Activated CD8-positive, alpha-beta memory T cell treated with anti-CD3 and anti-CD28 coated beads, Interleukin-2, amount 50 U/mL, for 4 hours (primary cell): Measurements from ENCODE around the gene DCK.
"Not testable (repeated sequence)": the region's sequence is repeated elsewhere in the genome, so short reads cannot be mapped to it uniquely, and the experiment has no call there.

Source experiments
- DNase-seq: peaks from one replicate; pipeline ENCODE4 v3.0.0-alpha.2; 2020

Gene DCK

DNA sequence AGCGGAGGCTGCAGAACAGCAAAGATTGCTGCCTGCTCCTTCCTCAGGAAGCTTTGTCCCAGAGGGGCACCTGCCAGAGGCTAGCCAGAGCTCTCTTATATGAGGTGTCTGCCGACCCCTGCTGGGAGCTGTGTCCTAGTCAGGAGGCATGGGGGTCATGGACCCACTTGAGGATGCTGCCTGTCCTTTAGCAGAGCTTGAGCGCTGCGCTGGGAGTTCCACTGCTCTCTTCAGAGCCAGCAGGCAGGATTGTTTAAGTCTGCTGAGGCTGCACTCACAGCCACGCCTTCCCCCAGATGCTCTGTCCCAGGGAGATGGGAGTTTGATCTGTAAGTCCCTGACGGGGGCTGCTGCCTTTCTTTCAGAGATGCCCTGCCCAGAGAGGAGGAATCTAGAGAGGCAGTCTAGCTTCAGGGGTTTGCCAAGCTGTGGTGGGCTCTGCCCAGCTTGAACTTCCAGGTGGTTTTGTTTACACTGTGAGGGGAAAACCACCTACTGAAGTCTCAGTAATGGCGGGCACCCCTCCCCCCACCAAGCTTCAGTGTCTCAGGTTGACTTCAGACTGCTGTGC lies 10.9 kb downstream of the DCK start:
- peak; percentile 56 for DNase-seq

DNA sequence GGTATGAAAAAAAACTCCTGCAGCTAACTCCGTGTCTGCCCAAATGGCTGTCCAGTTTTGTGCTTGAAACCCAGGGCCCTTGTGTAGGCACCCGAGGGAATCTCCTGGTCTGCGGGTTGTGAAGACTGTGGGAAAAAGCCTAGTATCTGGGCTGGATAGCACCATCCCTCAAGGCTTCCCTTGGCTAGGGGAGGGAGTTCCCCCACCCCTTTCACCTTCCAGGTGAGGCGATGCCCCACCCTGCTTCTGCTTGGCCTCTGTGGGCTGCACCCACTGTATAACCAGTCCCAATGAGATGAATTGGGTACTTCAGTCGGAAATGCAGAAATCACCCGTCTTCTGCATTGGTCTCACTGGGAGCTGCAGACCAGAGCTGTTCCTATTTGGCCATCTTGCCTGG lies 11.6 kb downstream of the DCK start:
- not testable (repeated sequence) for DNase-seq

DNA sequence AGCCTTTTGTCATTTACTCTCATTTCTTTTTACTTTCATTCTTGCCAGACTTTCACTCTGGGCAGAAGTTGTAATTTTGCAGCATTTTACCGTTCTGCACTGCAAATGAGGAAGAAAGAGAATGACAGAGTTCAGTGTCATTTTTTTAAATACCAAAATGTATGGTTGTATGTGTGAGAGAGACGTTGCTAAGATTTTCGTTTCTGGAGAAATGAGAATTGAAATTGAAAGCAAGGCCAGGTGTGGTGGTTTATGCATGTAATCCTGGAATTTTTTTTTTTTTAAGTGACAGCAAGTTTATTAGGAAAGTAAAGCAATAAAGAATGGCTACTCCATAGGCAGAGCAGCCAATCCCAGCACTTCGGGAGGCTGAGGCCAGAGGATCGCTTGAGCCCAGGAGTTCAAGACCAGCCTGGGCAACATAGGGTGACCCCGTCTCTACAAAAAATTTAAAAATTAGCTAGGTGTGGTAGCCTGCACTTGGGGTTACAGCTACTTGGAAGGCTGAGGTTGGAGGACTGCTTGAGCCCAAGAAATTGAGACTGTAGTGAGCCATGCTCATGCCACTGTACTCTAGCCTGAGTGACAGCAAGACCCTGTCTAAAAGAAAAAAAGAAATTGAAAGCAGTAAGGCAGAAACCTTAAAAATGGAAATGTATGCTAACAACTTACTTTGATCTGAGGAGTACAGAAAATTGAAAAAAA lies 12.9 kb downstream of the DCK start:
- DNase-seq: no peak

DNA sequence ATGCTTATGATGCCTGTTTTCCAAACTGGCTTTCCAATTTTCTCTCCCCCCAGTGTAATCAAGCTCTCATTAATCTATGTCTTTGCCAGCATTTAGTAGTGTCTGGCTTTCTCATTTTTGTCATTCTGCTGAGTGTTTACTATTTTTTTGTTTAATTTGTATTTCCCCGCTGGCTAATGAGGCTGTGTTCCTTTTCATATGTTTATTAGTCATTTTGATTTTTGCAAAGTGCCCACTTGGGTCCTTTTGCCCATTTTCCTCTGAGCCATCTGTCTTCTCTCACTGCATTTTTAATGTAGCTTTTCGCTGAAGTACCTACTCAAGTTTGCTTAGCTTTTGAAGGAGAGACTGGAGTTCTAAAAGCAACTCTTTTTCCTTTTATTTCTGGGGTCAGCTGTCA lies 14.7 kb downstream of the DCK start:
- no peak for DNase-seq

DNA sequence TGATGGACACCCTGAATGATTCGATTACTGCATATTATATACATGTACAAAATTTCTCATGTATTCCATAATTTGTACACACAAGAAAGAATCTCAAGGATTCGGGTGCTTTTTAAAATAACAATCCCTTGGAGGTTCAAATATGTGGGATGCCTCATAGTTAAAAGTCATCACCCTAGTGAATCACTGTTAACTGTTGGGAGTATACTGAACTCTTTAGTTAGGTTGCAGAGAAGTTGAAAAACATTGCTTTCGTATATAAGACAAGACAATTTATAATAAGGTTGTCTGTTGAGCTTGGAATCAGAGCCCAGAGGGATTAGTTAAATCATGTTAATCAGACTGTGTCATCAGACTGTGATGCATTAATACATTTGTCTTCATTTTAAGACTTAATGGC lies 15.6 kb downstream of the DCK start:
- DNase-seq: no peak

DNA sequence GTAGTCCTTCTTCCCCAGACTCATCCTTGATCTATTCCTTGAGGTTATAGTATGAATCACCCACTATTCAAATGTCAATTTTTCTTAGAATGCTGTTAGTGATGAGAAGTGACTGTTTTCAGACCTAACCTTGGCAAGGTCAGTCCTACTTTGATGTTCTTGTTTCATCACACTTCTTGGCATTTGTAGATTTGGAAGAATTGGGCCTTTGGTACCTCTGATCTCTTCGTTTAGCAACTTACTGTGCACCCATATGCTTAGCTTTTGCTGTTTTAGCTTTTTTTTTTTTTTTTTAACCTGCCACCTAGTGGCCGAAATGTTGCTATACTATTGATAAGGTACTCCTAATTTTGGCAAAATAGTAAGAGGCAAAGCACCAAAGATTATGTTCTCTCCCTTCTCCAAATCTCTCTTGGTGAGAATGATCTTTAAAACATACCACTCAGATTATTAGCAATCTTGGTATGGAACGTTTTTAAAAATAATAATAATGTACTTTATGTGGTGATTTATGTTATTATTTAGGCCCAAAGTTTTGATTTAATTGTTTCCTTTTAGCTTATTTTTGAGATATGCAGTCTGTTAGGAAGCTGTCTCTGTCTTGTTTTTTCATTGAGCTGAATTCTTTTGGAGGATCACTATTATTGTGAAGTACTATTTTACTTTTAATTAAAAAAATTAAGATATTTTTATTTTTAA lies 16.6 kb downstream of the DCK start:
- DNase-seq: no peak

DNA sequence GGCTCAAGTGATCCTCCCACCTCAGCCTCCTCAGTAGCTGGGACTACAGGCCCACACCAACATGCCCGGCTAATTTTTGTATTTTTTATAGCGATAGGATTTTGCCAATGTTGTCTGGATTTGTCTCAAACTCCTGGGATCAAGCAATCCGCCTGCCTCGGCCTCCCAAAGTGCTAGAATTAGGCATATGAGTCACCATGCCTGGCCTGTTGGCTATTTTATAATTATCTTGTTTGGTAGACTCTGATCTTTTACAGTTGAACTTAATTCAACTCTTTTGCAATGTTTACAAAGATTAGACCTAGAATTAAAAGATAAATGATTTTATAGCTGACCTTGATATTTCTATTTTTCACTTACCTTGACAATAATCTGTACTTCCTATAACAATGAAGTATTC lies 18.0 kb downstream of the DCK start:
- DNase-seq: no peak

DNA sequence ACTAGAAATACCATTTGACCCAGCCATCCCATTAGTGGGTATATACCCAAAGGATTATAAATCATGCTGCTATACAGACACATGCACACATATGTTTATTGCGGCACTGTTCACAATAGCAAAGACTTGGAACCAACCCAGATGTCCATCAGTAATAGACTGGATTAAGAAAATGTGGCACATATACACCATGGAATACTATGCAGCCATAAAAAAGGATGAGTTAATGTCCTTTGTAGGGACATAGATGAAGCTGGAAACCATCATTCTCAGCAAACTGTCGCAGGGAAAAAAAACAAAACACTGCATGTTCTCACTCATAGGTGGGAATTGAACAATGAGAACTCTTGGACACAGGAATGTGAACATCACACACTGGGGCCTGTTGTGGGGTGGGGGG lies 23.9 kb downstream of the DCK start:
- DNase-seq: not testable (repeated sequence)

DNA sequence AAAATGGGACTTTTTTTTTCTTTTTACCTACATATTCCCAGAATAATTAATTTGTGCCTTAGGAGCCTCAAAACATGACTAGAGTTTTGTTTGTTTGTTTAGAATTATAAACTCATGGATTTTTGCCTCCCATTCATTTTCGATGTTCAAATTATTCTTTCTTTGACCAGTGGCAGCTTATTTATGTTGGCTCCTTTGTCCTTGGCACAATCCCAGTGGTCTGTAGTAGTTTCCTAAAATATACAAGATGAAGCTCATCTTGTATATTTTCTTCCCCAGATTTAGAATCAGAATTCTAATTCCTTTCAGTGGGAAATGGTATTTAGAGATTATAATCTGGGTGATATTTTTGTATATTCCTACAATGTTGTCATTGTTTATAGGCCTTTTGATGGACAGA lies 27.2 kb downstream of the DCK start:
- no peak for DNase-seq

DNA sequence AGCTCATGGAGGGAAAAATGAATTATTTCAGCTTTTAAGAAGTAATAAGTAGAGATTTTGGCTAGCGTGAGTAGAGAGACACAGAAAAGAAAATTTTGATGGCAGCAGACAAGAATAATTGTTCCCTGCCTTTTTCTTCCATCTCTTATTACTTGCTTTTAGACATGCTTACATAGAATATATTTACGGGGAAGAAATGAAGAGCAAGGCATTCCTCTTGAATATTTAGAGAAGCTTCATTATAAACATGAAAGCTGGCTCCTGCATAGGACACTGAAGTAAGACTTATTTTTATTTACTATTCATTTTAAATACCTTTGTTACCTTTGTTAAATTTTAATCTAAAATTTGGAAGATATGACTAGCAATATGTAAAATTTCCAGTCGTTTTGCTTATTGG lies 32.2 kb downstream of the DCK start:
- no peak for DNase-seq

DNA sequence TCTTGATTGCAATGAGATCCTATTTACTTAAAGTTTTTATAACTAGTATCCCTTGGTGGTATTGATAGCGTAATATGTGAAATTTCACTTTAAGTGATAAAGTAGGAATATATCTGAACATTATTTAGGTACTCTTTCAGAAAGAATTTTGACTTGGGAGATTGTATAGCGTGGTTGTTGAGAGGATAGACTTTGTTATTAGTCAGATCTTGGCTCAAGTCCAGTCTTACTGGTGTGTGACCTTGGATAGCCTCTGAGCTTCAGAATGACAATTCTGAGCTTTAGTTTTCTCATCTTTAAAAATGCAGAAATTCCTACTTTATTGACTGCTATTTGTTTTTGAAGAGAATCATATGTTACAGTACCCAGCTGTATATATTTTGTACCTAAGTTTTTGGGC lies 32.6 kb downstream of the DCK start:
- no peak for DNase-seq

DNA sequence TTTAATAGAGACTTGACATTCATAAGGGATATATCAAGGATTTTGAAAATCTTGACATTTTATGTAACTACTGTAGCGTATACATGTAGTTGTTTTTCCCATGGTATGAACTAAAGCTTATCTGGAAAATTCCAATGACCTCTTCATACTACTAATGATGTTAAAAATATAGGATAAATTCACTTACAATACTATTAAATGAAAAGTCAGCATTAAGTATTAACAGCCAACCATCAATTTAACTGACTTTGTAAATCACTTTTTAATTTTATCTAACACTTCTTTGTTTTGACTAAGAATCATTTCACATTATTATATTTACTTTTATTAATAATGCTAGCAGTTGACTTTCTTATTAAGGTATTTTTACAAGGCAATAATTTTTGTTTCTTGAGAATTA lies 34.2 kb downstream of the DCK start:
- DNase-seq: no peak

DNA sequence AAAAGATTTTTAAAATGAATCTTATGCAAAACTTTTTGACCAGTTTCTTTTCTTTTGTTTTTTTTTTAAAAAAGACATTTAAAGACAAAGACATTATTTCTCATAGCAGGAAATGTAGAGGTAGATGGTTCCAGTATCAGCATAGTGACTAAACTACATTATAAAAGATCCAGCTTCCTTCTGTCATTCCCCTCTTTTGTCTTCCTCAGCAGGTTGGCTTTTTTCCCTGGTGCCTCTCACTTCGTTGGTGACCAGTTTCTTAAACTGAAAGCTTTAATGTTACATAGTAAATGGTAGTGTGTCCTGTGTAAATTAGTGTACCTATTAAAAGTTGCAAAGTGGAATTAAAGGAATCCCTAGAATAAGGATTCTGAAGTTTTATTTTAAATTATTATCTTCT lies 36.1 kb downstream of the DCK start:
- no peak for DNase-seq

DNA sequence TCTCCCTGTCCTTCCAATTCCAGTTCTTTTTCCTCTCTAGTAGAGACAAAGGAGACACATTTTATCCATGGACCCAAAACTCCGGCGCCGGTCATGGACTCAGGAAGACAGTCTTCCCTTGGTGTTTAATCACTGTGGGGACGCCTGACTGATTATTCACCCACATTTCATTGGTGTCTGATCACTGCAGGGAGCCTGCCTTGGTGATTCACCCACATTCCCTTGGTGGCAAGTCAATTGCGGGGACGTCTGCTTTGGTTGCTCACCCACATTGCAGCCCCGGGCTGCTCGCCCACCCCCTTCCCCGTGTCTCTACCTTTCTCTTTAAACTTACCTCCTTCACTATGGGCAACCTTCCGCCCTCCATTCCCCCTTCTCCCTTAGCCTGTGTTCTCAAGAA lies 38.7 kb downstream of the DCK start:
- DNase-seq: not testable (repeated sequence)

DNA sequence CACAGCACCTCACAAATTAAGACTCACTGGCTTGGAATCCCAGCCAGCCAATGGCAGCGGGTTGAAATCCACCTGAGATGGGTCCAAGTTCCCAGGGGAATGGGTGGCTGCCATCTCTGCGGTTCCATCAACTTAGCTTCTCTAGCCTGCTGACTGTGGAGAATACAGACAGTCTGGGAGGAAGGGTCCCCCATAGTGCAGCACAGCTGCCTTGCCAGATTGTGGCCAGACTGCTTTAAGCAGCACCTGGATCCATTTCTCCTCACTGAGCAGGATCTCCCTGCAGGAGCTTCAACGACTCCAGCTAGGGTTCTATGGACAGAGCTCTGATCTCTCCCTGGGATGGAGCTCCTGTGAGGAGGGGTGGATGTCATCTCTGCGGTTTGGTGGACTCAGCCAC lies 51.8 kb downstream of the DCK start:
- DNase-seq: no peak

DNA sequence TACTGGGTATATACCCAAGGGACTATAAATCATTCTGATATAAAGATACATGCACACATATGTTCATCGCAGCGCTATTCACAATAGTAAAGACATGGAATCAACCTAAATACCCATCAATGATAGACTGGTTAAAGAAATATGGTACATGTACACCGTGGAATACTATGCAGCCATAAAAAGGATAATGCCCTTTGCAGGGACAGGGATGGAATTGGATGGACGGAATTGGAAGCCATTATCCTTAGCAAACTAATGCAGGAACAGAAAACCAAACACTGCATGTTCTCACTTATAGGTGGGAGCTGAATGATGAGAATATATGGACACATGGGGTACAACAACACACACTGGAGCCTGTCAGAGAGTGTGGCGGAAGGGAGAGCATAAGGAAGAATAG lies 55.9 kb downstream of the DCK start:
- no peak for DNase-seq

DNA sequence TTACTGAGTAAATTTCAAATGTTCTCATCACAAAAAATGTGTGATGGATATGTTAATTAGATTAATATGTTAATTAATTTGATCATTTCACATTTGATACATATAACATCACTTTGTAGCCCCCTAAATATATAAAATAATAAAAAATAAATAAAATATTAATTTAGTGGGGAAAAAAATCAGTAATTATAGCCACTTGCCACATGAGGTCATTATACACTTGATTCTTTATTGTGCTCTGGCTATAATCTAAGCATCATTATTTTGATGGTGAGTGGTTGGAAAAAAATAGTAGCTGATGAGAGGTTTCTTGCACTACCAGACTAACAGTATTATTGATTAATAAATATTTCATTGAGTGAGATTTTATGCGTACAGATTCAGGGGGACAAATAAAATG lies 57.4 kb downstream of the DCK start:
- DNase-seq: no peak

DNA sequence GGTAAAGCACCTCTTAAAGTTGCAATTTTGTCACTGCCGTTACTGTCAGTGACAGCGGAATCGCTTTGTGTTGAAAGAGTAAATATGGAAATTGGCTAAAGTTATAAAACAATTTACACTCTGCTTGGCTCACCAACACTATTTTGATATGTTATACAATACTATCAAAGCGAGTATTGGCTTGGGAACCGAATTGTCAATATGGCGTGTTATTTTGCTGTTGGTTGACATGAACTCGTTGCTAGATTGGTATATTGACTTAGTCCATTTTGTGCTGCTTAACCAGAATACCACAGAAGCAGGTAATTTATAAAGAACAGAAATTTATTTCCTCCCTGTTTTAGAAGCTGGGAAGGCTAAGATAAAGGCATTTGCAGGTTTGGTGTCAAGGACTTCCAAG lies 58.6 kb downstream of the DCK start:
- DNase-seq: no peak

DNA sequence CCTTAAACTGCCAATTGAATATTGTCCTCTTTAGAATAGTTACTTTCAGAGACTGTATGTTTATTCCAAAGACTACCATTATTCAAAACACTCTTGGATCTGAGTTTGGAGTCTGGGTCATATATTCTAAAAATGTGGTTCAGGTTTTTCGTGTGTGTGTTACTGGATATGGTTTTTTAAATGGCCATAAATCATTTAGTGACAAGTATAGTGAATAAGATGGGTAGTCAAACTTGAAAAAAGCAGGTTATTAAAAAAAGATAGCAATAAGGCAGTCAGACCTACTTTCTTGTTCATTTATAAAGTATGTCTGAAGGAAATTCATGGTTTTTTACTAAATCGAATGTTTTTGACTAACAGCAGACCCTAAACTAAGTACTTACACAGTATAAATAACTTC lies 59.3 kb downstream of the DCK start:
- no peak for DNase-seq

DNA sequence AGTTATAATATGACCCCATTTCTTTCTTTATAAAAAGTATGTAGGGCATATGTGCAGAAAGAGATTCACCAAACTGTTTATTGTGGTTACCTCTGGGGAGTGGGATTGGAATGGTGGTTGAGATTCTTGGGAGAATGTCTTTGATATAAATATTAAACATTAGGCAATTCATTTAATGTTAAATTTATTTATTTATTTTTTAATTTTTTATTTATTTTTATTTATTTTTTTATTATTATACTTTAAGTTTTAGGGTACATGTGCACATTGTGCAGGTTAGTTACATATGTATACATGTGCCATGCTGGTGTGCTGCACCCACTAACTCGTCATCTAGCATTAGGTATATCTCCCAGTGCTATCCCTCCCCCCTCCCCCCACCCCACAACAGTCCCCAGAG lies 60.2 kb downstream of the DCK start:
- not testable (repeated sequence) for DNase-seq

DNA sequence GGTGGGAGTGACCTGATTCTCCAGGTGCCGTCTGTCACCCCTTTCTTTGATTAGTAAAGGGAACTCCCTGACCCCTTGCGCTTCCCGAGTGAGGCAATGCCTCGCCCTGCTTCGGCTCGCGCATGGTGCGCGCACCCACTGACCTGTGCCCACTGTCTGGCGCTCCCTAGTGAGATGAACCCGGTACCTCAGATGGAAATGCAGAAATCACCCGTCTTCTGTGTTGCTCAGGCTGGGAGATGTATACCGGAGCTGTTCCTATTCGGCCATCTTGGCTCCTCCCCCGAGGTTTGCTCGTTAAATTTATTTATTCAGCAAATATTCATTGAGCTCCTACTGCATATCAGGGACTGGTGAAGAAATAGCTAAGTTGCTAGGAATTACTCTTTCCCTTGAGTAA lies 66.1 kb downstream of the DCK start:
- not testable (repeated sequence) for DNase-seq

DNA sequence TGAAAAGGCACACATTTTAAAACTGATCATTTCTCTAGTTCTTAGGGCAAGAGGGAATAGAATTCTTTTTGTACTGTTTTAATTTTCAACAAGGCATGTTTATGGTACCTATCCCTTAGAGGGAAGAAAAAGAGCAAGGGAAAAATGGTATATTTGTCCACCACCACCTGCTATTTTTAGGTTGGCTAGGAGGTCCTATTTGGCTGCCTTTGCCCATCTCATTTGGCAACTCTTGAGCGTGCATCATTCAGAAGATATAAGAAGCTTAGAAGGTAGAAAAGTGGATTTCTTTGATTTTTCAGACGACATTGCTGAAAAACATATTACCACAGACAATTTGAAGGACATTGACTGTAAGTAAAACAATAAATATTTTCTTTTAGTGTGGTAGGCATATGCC lies 69.0 kb downstream of the DCK start:
- DNase-seq: no peak

DNA sequence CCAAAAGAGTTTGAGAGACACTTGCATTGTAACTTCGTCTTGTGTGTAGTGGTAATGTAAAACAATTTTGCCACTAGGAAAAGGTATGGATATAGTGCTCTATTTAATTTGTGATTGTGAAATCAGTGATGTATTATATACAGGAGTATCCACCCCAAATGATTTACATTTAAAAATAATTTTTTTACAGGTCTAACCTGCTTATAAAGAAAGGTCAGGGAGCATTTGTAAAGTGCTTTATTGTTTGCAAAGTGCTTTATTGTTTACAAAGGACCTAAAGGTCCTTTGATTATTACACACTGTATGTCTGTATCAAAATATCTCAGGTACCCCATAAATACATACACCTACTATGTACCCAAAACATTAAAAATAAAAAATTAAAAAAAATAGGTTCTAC lies 70.3 kb downstream of the DCK start:
- no peak for DNase-seq

DNA sequence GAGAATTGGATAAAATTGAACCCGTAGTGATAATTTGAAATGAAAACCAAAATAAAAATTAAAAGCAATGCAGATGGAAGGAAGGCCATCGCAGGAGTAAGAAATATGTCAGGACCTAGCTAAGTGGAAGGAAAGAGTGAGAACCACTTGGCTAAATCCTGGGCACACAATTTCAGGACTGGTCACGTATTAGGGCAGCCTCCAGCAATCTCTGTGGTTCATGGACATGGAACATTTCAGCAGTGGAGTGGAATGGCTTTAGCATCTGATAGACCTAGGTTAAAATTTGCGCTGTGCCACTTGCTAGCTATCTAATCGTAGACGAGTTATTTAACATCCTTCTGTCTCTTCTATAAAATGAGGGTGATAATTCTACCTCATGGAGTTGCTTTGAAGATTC lies 71.1 kb downstream of the DCK start:
- DNase-seq: no peak
